Measurements from ENCODE around the gene S100A7A. TPM values are rescaled to one million over a fixed set of nuclear protein-coding genes. Genes with fewer than 3 reads are reported as not detected.

Gene S100A7A
- total and polyA plus RNA-seq, 2 of the 8 experiments (the other 6 are each of a cell fraction or from before 2014, with no cell fraction given): not detected

GRCh38 chr1:153396461-153396860 lies 19.9 kb upstream of the S100A7A start (continued):
- TF ChIP-seq CHD7 (IDR thresholded peaks at IDR 0.05; ENCODE audit: insufficient replicate concordance, low read length) (no peak), YY1 (IDR thresholded peaks at IDR 0.05; ENCODE audit: low read depth, low read length) (no peak), CREB1 (IDR thresholded peaks at IDR 0.05) (no peak), EZH2 (IDR thresholded peaks at IDR 0.05; ENCODE audit: low read depth, low read length, severe bottlenecking) (no peak)
